COLO668 (cell line): ENCODE measurements around the gene PSTPIP1.
"Not testable (repeated sequence)": the region's sequence is repeated elsewhere in the genome, so short reads cannot be mapped to it uniquely, and the experiment has no call there.

Experiments
- DNase-seq: peaks from one replicate; lab custom pipeline; 2025; ENCODE audit not compliant: unreplicated experiment; lab: John Stamatoyannopoulos, UW

PSTPIP1 gene

DNA sequence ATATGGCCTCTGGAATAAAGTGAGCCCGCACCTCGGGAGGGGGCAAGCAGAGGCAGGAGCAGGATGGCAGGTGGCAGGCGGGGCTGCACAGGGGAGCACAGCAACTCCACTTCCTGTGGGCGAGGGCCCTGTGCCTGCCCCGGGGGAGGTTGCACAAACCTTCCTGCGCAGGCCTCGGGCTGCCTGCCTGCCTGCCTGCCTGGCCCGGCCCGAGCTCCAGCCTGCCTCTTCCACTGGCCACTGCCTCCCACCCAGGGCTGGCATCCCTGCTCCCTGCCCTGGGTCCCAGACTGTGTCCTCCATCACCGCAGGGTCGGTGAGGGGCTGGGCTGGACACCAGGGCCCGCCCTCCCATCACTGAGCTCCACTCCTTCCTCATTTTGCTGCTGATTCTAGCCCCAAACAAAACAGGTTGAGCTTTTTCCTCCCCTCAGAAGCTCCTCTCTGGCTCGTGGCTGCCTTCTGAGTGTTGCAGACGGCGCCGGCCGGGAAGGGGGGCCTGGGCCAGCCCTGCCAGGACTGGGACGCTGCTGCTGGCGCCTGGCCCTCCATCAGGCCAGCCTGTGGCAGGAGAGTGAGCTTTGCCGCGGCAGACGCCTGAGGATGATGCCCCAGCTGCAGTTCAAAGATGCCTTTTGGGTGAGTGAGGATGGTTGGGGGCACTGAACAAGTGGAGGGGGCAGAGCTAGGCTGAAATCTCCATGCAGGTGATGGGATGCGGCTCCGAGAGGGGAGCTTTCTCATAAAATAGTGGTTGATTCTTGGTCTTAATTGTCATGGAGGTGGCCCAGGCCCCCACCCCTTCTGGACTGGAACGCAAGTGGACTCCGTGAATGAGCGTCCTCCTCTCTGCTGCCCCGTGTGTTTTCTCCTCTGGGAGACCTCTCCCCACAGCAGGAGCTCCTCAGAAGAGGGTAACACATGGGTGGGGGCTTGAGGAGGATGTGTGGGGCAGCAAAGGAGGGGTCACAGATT, at the start of gene PSTPIP1:
PSTPIP1 (plus strand) TSS at position 156 of the 975 bp plus-strand sequence; CDS start at position 604, 448 bp downstream.
- DNase-seq: no peak

DNA sequence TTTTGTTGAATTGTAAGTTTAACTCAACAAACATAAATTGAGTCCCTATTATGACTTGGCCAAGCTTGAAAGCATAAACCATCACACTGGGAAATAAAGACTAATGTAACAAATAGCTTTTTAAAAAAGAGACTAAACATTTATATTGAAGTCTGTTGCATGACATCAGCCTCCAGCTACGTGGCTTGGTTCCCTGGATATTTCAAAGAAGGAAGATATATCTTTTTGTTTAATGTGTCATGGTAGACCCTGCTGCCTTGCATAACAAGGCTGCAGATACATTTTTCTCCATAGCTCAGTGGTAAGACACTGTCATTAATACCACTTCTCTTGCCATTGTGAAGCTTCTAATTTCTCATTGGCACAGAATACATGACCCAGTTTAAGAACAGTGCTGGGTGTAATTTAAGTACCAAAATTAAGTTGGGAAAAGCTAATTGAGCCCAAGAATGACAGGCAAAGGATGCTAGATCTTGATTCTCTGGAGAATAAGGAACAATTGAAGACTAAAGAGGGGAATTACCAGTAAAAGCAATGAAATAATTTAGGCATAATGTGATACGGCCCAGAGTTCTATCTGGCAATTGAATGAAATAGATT, 49.3 kb upstream of the PSTPIP1 start:
- no peak for DNase-seq

DNA sequence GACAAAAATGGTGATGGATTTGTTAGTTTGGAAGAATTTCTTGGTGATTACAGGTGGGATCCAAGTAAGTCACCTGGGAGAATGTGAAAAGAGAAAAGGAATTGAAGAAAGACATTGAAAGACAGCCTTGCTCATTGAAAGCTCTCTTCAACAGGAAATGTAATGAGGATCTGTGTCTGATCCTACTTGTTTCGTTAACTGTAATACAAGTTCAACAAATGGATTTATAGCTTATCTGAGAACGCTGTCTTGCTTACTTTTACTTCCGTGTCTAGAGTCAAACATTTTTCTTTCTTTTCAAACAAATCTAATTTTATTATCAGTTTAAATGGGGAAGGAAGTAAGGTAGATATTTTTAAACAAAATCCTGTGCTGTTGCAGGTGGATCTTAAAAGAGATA, 47.5 kb upstream of the PSTPIP1 start:
- DNase-seq: no peak

DNA sequence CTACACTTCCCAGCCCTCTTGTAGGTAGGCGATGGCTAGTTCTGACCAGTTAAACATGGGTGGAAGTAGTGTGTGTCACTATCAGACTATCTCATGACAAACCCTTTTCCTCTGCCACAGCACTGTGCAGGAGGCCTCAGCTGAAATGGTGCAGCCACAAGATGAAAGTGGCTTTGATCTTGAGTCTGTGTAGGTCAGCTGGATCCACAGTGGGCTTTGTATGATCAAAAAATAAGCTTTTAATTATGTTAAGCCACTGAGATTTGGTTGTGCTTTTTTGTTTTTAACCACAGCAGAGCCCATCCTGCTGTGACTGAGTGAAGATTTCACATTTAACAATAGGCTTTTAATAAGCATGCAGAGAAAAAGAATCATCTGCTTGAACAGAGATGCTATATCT, 43.7 kb upstream of the PSTPIP1 start:
- no peak for DNase-seq

DNA sequence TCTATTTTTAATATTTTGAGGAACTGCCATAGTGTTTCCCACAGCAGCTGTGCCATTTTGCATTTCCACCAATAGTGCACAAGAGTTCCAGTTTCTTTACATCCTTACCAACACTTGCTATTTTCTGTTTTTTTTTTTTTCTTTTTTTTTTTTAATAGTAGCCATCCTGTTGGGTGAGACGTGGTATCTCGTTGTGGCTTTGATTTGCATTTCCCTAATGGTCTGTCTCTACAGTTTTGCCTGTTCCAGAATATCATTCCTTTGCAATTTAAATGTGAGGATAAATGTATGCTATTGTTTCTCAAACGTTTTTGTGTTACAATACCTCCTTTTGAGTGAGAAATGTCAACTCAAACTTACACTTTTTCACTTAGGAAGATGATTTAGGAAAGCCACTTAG, 41.0 kb upstream of the PSTPIP1 start:
- DNase-seq: no peak

DNA sequence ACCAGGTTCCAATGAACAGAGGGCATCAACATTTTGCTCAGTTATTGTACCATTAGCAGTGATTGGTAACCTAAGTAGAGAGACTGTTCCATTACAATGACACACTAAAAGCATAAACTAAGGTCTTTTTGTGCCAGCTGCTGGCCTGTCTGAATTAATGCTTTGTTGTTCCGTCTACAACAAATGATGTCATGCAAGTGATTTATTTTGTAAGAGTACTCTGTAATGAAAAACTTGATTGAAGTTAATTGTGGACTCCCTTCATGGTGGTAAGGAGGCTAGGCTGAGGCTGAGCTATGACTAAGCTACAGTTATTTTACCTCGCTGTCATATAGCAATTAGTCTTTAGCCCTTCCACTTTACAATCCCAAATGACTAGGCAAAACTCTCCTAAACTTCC, 40.2 kb upstream of the PSTPIP1 start:
- no peak for DNase-seq

DNA sequence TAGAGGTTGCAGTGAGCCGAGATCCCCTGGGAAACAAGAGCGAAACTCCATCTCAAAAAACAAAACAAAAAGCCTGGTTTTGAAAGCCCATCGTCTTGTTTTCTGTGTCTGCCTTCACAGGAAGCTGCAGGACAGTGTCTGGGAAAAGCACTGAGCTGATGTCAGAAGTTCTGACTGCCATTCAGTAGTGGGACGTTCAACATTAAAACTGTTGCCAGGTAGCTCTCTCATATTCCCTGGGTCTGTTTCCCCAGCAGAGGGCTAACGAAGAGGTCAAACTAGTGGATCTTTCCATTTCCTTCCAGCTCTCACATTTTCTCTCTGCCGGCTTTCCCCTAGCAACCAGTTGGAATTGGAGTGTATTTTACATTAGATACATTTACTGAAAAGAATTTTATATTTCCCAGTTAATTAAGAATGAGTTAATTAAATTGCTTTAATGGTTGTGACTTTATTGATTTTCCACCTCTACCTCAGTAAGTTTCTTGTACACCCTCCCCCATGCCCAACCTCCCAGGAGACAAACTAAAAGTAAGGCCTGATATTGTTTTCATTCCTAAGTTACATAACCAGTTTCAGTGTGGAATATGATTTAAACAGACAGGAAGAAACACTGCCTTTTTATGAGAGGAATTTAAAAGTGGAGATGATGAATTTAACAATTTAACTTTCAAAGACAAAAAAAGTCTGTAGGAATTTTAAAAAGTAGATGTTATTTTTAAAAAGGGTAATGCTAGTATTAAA, 33.5 kb upstream of the PSTPIP1 start:
- no peak for DNase-seq

DNA sequence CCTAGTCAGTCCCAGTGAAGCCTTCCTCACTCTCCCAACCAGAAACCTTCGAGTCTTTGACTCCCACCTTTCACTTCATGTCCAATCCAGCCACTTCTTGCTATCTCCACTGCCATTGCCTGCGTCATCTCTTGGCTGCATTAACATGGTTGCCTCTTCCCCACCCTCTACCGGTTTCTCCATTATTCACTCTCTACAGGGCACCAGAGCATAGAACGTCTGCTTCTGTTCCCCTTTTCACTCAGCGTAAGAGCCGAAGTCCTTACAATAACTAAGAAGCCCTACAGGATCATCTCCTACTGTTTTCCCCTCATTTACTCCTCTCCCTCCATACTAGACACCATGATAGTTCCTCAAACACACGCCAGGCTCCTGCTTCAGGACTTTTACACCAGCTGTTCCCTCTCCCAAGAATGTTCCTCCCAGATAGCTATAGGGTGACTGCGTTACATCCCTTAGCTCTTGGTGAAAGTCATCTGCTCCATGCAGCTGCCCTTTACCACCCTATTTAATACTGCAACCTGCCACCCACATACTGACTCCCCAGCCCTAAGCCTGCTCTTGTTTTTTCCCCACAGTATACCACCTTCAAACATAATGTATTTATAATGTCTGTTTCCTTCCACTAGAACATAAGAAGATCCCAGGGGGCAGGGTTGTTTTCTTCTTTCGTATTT, 32.5 kb upstream of the PSTPIP1 start:
- no peak for DNase-seq

DNA sequence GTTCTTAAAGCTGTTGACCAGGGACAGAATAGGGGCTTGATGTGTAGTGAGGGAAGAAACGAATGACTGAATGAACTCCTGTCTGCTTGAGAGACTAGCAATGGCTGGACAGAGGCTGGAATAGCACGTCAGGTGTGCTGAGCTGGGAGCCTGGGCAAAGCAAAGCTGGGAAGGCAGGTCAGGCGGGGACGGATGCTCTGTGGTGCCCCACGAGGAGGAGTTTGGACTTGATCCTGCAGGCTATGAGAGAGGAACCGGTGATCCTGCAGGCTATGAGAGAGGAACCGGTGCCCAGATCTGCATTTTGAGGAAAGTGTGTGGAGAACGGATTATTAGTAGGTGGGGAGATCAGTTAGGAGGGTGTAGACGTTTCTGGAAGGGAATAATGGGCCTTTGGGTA, 31.3 kb upstream of the PSTPIP1 start:
- no peak for DNase-seq

DNA sequence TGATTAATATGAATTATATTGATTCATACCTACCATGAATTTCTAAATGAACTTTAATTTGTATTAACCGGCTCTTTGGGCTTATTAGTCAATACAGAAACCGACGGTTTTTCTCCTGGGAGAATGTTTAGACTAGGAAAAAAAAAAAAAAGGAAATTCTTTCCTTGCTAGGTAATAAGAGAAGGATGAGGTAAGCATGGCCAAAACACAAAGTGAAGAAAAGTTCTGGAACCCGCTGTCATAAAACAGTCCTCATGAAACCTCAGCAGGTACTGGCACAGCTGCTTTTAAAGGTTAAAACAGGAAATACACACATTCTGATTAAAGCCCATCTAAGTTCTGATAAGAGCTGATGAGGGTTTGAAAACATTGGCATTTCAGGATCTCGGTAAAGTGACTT, 30.8 kb upstream of the PSTPIP1 start:
- DNase-seq: no peak

DNA sequence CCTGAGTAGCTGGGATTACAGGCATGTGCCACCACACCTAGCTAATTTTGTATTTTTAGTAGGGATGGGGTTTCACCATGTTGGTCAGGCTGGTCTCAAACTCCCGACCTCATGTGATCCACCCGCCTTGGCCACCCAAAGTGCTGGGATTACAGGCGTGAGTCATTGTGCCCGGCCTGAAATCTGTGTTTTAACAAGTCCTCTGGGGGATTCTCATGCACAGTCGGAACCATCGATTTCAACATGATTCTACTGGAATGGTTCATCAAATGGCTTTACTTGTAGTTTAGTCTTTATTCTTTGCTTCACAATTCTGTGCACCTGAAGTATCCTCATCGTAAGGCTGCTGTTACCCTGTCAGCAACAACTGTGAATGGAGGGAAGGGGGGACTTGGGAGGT, 28.9 kb upstream of the PSTPIP1 start:
- DNase-seq: not testable (repeated sequence)

DNA sequence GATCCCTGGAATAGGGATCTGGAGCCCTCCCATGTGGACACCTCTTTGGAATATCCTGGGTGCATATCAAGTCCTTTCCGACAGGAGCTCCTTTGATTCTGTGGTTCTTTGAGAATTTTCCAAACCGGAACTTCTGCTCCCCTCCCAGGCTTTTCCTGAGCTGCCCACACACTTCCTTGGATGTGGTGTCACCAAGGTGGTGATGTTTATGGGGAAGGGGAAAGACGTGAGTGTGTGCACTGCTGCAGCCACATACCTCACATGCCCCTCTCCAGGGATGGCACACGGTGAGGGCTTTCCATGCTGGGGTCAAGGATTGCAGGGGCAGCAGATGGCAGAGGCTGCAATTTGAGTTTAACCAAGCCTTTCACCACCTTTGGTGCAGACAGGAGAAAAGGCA, 27.9 kb upstream of the PSTPIP1 start:
- no peak for DNase-seq

DNA sequence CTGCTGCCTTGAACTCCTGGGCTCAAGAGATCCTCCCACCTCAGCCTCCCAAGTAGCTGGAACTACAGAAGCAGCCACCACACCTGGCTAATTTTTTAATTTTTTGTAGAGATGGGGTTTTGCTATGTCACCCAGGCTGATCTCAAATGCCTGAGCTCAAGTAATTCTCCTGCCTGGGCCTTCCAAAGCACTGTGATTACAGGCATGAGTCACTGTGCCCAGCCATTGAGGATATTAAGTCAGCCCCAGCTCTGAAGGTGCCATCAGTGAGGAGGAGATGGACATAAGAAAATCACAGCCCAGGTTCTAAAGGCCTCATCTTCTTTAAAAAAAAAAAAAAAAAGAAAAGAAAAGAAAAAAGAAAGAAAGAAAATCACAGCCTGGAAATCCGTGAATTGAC, 26.6 kb upstream of the PSTPIP1 start:
- DNase-seq: no peak

DNA sequence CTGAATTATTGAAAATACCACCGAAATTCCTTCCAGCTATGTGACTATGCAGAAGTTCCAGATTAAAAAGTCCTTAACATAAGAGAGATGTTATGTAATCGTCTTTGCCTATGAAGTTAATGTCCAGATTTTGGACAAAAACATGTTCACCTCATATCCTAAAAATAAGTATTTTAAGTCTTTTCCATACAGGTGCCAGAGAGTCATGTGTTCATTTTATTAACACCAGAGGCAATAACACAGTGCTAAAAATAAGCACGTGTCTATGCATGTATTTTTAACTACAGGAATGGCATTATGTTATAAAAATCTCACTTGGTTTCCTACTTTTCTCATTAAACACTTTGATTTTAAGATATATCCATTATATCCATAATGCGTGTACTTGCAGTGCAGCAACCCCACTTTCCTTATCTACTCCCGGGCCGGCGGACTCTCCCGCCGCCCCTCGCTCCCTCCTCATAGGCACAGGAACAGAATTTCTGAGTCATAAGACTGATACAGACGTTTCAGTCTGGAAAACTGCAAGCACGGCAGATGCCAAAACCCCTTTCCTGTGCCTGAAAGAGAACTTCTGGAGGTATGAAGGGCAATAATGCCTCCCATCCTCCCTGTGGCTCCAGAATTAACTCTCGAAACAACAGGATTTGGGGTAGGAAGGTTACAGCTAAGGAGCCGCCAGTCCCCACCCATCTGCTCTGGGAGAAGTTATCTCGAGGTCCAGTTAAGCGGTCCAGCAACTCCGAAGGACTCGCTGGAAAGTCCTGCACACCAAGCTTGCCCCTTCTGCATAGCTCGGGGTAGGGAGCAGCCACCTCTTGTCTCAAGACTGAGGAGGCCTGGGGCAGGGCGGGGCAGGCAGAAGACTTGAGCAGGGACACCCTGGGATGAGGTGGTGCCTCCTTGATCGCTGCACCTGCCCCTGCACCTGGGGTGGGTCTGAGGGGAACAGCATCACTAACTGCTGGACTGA, 22.3 kb upstream of the PSTPIP1 start:
- DNase-seq: no peak

DNA sequence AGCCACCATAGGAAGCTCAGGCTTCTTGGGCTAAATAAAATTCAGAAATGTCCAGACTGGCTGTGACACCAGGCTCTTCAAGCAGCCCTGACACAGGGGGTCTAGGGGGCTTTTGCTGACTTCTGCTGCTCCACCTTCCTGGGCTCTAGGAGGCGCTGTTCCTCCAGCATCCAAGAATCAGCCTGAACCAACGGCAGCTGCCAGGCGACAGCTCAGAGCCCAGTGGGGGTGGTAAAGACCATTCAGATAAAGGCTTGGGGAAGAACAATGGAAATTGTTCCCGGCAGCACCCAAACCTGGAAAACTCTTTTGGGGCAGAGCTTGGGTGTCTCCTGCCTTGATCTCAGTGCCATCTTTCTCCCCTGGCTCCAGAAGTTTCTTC, 21.6 kb upstream of the PSTPIP1 start:
- DNase-seq: peak; percentile 10

DNA sequence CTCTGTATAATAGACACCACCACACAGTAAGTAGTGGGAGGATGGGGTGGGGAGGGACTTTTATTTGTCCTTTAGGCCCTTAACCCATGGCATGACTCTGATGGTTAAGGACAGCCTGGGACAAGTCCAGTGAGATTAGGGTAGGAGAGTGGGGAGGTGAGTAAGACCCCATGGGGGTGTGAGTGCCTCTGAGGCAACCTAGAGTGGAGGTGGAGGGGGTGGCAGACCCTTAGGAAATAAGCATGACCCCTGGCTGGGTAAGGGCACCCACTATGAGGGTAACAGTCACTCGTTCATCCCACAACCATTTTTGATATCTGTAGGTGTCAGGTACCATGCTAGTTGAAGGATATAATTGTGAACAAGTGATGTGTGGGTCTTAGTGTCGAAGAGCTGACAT, 21.0 kb upstream of the PSTPIP1 start:
- DNase-seq: no peak

DNA sequence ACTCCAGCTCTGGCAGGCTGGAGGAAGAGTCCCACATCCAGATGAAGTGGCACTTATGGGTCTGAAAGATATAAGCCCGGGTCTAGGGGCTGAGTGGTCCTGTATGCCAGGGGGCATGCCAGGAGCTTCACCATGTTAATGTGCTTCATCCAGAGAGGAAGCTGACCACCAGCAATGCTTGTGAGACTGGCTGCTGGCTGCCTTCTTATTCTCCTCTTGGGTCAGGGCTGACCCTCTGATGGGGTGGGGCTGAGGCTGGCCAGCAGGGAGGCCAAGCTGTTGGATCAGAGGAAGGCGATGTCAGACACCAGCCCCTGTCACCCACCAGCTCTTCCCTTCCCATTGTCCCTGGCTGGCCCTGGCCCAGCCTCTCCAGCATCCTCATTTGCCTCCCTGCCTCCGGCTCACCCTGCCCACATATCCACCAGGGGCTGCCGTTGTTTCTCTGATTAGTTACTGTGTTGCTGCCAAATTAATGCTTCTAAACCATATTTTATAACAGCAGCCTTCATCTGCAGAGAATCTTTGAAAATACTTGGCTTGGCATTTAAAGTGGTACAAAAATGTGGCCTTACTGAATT, 20.4 kb upstream of the PSTPIP1 start:
- DNase-seq: no peak

DNA sequence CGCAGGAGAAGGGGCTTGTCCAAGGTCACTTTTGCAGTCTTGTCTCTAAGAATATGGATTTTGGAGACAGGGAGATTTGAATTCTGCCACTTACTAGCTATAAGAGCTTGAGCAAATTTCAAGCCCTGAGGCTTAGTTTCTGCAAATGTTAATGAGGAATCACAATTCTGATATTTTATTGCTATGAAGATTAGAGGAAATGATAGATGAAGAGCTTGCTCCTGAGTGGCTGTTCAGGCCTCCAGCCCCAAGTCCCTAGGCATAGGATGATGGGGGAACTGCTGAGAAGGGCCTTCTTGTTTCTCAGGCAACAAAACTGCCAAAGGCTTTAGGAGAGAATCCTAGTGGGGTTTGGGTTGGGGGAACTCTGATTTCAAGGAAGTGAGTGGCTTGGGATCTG, 18.8 kb upstream of the PSTPIP1 start:
- no peak for DNase-seq

DNA sequence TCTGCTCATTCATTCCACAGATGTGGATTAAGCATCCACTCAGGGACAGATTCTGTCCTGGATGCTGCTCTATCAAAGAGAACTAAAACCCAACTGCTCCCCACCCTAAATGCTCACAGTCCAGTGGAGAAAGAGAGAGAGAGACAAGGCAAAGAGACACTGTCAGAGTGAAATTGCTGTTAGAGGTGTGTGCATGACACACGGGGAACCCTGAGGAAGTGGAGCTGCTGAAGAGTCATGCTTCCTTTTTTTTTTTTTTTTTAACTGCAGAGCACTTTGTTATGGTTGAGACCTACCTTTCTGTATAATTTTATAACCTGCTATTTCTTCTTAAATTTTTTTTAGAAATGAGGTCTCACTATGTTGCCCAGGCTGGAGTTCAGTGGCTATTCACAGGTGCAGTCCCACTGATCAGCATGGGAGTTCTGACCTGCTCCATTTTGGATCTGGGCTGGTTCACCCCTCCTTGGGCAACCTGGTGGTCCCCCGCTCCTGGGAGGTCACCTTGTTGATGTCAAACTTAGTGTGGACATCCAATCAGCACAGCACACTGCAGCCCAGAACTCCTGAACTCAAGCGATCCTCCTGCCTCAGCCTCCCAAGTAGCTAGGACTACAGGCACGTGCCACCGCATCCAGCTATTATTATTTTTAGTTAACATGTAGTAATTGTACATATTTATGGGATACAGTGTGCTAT, 18.2 kb upstream of the PSTPIP1 start:
- no peak for DNase-seq
